Retinal pigment epithelial cell (primary cell): ENCODE measurements around the gene MYOCOS.
A peak's percentile ranks its signal among the peaks of the same experiment; 100 is the strongest.
"Not testable (repeated sequence)": the region's sequence is repeated elsewhere in the genome, so short reads cannot be mapped to it uniquely, and the experiment has no call there.

ENCODE experiments used
- DNase-seq: peaks from one replicate; pipeline ENCODE4 v3.0.0-alpha.2; 2010; ENCODE audit warnings: low read depth
- H3K4me3 ChIP-seq: 2 replicates; pipeline ENCODE4 v1.5.1; 2011; ENCODE audit warnings: mild to moderate bottlenecking, low read length, control low read depth, moderate library complexity
- TF ChIP-seq, protein P1 (sequence below): conservative IDR thresholded peaks from 2 replicates; pipeline ENCODE4 v1.5.1; 2011; ENCODE audit warnings: low read depth, low read length, control low read depth, inconsistent platforms

MYOCOS gene

DNA sequence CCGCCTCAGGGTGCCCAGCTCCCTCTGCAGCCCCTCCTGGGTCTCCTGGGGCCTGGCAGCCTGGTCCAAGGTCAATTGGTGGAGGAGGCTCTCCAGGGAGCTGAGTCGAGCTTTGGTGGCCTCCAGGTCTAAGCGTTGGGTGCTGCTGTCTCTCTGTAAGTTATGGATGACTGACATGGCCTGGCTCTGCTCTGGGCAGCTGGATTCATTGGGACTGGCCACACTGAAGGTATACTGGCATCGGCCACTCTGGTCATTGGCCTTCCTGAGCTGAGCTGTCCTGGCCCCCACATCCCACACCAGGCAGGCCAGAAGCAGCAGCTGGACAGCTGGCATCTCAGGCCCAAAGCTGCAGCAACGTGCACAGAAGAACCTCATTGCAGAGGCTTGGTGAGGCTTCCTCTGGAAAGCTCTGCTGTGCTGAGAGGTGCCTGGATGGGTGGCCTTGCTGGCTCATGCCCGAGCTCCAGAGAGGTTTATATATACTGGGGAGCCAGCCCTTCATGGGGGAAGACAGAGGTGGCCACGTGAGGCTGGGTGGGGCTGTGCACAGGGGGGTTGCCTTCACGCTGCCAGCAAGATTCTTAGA, 30.3 kb downstream of the MYOCOS start, which contains the start of gene MYOC:
MYOC (minus strand) TSS at position 455 of the 589 bp plus-strand sequence; CDS start at position 378, 77 bp downstream.
- no peak within 1 kb of the TSS for H3K4me3 ChIP-seq
- no peak for DNase-seq
- TF ChIP-seq, protein P1, sequence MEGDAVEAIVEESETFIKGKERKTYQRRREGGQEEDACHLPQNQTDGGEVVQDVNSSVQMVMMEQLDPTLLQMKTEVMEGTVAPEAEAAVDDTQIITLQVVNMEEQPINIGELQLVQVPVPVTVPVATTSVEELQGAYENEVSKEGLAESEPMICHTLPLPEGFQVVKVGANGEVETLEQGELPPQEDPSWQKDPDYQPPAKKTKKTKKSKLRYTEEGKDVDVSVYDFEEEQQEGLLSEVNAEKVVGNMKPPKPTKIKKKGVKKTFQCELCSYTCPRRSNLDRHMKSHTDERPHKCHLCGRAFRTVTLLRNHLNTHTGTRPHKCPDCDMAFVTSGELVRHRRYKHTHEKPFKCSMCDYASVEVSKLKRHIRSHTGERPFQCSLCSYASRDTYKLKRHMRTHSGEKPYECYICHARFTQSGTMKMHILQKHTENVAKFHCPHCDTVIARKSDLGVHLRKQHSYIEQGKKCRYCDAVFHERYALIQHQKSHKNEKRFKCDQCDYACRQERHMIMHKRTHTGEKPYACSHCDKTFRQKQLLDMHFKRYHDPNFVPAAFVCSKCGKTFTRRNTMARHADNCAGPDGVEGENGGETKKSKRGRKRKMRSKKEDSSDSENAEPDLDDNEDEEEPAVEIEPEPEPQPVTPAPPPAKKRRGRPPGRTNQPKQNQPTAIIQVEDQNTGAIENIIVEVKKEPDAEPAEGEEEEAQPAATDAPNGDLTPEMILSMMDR = no peak

DNA sequence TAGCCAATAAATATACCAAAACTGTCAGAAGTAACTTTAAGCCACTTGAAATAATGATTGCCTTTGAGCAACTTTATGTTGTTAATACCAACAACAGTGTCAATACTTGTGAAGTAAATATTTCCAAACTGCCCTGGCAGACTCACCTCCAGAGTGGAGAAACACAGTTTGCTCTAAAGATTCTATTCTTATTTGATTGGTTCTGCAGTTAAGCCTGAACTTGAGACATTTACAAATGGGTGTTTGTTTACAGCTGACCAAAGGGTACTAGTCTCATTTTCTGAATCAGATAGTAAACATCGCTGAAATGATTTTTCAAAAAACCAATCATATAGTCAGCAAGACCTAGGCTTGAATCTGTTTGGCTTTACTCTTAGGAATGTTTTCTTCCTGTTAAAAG, 31.8 kb downstream of the MYOCOS start:
- no peak for DNase-seq
- TF ChIP-seq, protein P1 = no peak
- H3K4me3 ChIP-seq = peak overlapping the region; percentile 26

DNA sequence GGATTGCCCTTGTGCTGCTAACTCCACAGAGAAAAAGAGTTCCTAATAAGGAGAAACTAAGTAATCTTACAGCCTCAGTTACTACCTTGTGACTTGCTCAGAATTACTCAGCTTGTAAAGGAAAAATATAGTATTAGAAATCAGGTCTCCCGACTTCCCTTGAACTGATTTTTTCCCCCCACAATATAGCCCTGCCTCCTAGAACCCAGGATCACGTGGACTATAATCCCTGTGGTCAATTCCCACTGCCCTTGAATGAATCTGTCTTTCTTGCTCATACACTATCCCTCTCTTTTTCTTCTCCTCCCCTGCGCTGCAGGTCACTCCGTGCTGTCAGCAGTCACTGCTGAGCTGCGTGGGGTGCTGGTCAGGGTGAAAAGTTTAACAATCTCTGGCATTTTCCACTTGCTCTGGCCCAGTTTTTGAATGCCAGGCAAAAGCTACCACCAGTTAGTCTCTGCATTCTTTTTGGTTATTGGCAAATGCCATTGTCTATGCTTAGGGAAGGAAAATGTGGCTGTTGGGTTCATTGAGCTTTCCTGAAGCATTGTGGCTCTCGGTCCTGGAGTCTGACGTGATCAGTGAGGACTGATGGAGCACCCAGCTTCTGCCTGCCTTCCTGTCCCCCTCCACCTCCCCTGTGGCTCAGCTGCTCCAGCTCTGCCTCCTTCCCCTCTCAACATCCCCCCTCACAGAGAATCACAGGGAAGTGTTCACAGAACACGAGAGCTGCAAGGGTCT, 32.3 kb downstream of the MYOCOS start:
- H3K4me3 ChIP-seq = peak overlapping the region; percentile 26
- TF ChIP-seq, protein P1 = no peak

DNA sequence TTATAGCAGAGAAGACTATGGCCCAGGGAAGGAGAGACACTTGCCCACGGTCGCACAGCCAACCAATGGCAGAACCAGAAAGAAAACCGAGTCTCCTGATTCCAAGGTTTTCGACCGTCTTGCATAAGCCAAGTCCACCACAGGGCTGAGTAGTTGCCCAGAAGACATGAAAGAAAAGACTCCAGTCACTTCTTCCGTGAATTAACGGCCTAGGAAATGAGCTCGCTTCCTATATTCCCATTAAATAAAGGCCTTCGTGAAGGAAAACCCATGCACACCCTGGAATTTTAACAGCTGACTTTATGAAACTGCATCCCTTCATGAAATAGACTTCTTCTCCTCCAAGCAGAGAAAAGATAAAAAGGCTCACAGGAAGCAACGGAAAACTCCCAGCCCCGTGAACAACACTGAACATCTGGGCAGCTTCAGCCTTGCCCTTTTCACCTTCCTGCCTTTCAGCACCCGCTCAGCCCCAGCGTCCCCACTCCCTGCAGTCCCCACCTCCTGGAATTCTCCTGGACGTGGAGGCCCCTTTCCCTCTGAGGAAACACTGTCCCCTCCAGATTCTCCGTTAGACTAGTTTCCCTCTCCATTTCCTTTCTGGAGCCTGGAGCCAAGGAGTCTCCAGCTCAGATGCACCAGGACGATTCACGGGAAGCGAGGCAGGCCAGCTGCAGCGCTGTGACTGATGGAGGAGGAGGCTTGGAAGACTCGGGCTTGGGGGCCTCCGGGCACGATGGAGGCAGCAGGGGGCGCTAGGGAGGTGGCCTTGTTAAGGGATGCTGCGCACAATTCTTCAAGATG, 33.1 kb downstream of the MYOCOS start:
- no peak for DNase-seq
- no peak overlapping the region for H3K4me3 ChIP-seq
- TF ChIP-seq, protein P1 = peak; percentile 72

More for the DNA sequence above, 32.3 kb downstream of the MYOCOS start:
- DNase-seq = peak; percentile 68

DNA sequence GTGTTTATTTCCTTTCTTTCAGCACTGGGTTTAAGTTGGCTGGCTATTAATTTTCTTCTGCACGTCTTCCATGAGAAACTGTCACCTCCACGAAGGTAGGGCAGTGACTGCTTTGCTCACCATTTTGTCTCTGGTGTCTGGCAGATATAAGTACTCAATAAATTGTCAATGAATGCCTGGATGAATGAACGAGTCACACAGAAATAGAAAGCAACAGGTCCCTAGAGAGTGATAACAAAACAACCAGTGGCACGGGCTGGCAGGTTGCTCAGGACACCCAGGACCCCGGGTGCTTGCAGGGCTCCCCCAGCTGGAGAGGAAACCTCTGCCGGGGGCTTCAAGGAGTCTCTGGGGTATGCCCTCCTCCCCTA, 33.7 kb downstream of the MYOCOS start:
- no peak overlapping the region for H3K4me3 ChIP-seq
- TF ChIP-seq, protein P1 = no peak

DNA sequence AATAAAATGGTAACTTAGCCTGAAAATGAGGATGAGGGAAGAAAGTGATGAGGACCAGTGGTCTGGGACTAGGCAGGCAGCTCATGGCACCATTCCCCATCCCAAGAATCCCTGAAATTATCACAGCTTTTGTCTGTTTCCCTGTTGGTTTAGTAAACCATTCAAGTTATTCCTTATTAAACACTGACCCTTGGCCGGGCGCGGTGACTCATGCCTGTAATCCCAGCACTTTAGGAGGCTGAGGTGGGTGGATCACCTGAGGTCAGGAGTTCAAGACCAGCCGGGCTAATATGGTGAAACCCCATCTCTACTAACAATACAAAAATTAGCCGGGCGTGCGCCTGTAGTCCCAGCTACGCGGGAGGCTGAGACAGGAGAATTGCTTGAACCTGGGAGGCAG, 34.2 kb downstream of the MYOCOS start:
- H3K4me3 ChIP-seq, DNase-seq: not testable (repeated sequence)

More for the DNA sequence above, 33.7 kb downstream of the MYOCOS start:
- DNase-seq = no peak

DNA sequence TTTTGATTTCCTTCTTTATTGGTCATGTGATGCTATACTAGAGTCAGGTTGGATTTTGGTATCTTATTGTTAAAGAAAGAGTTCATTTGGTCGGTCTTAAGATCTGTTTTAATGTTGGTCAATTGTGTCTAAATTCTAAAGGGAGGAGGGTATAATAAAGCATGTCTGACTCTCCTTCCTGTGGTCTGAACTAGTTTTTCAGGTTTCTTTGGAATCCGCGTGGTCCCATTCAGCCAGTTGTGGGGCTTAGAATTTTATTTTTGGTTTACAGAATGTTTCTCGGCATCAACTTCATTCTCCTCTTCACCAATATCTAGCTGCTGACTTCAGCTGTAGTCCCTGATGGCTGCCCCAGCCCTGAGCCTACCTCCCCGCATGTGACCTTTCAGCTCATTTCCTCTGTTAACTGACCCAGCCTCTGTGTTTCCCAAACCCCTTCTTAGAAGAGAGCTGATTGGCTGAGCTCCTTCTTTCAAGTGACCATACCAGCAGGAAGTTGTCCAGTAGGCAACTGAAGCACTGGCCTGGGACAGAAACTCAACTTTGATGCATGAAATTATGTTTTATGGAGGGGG, 39.1 kb downstream of the MYOCOS start:
- DNase-seq = no peak
- TF ChIP-seq, protein P1 = no peak
- H3K4me3 ChIP-seq = no peak overlapping the region
